Ovary (tissue), 3 donors: ENCODE data around the gene RHEB.

Experiments used
- CTCF ChIP-seq, 3 donors: fragments of 450-650 bp in 2 of 3; fragments of 200-600 bp in 1 of 3; IDR thresholded peaks; one replicate each; pipeline versions ENCODE4 v1.5.1 to v1.8.0; 2016 to 2022; ENCODE audit warnings: antibody characterized with exemption in 3 of 3, mild to moderate bottlenecking in 1 of 3
- EP300 ChIP-seq: sonication (generic); formaldehyde crosslinking; IDR thresholded peaks from one replicate; pipeline ENCODE4 v1.6.1; 2017; ENCODE audit warnings: antibody characterized with exemption
- POLR2A ChIP-seq: fragments of 450-650 bp; IDR thresholded peaks from one replicate; pipeline ENCODE4 v1.6.1; 2017; ENCODE audit warnings: antibody characterized with exemption, mild to moderate bottlenecking, moderate library complexity
- donor health status: DM: no; HTN: no; CAD: no.

DNA sequence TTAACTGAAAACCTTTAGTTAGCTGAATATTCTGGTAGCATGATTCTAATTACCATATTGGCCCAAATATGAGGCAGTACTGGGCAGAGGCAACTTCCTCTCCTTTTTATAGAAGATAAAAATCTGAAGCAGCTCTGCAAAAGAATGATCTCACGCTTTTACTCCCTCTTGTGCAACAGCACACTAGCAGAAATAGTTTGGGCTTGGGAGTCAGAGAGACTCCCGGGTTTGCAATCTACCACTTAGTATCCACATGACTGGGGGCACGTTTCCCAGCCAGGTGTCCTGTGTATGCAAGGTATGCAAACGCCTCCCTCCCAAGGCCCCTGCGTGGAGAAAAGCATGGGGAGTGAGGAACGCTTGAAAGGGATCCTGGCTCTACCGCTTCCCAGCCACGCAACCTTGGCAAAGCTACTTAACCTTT lies 47.2 kb upstream of the RHEB start:
- TF ChIP-seq POLR2A, result no peak
- TF ChIP-seq CTCF (IDR thresholded peaks at IDR 0.05), result no peak
- no peak for TF ChIP-seq EP300
